Testis (tissue), 3 donors: ENCODE measurements around the gene MAP3K2. TPM values are rescaled to one million over a fixed set of nuclear protein-coding genes. Genes with fewer than 3 reads are reported as not detected.

ENCODE experiments used
- DNase-seq: peaks from one replicate; pipeline ENCODE4 v3.0.0-alpha.2; 2019
- H3K27ac ChIP-seq, 2 donors: fragments of 200-600 bp; sonication (generic); one replicate each; pipeline ENCODE4 v1.5.1; 2019
- H3K27me3 ChIP-seq: fragments of 200-600 bp; sonication (generic); one replicate; pipeline ENCODE4 v1.5.1; 2019
- H3K36me3 ChIP-seq: fragments of 200-600 bp; sonication (generic); one replicate; pipeline ENCODE4 v1.5.1; 2017; ENCODE audit warnings: low read depth; ENCODE audit errors: missing control alignments
- H3K4me1 ChIP-seq: fragments of 200-600 bp; sonication (generic); one replicate; pipeline ENCODE4 v1.5.1; 2019
- H3K4me3 ChIP-seq, 2 donors: fragments of 200-600 bp; sonication (generic); one replicate each; pipeline ENCODE4 v1.5.1; 2017 to 2019
- H3K9me3 ChIP-seq: fragments of 200-600 bp; sonication (generic); one replicate; pipeline ENCODE4 v1.5.1; 2017
- CTCF ChIP-seq, 3 experiments: fragments of 450-650 bp in 2 of 3; fragments of 200-600 bp in 1 of 3; sonication (generic) in 1 of 3; IDR thresholded peaks; one replicate each; pipeline ENCODE4 v1.5.1; 2016 to 2019; ENCODE audit warnings: antibody characterized with exemption in 3 of 3, mild to moderate bottlenecking in 2 of 3, moderate library complexity in 1 of 3
- POLR2A ChIP-seq: fragments of 450-650 bp; IDR thresholded peaks from one replicate; pipeline ENCODE4 v1.6.1; 2017; ENCODE audit warnings: antibody characterized with exemption, mild to moderate bottlenecking, moderate library complexity
- WGBS, 2 donors: methylation state at CpG; one replicate each; pipeline ENCODE4 v1.1.5; 2018; 5-methylcytosine and 5-hydroxymethylcytosine counted together
- intact Hi-C: fragments of 100-400 bp; cut with DNase I; formaldehyde crosslinking; loops from one replicate; pipeline ENCODE4 v1.15.1; 2023; ENCODE audit warnings: low total_unique reads
- polyA plus RNA-seq: library from polyadenylated mRNA; stranded (reverse); fragments of 350-450 nt; fragmentation: Illumina TruSeq; extraction: RNeasy Lipid Tissue Mini Kit (QIAGEN cat#74804); gene quantifications from one replicate; pipeline ENCODE4 v1.2.3, GENCODE V29; 2014; ENCODE audit warnings: low read depth, low replicate concordance; ENCODE audit not compliant: insufficient read depth
- total RNA-seq, 2 donors: library from RNA; depleted of rRNA; stranded (reverse); fragments of >200 nt; gene quantifications; one replicate each; pipeline ENCODE4 v1.2.3, GENCODE V29; 2016

The MAP3K2 gene
- total and polyA plus RNA-seq, 3 donors from 2014 or later, result 16.3 to 74.5 (median 74.0) TPM

- TF ChIP-seq CTCF (IDR thresholded peaks at IDR 0.05) (no peak), POLR2A (no peak)
- H3K4me3 ChIP-seq, result no peak overlapping the region
- no peak overlapping the region for H3K27ac ChIP-seq
- no peaks in the 10 kb centered on the region for H3K9me3 ChIP-seq
- H3K27me3 ChIP-seq, result no peaks in the 10 kb centered on the region
- intact Hi-C loops, result no loop called here
- no peak for DNase-seq
- 89 to 100% methylated on average over 1 of the region's 1 CpG for WGBS, 2 donors
- H3K4me1 ChIP-seq, result no peaks in the 10 kb centered on the region
- no peaks in the 10 kb centered on the region for H3K36me3 ChIP-seq
Observed at GRCh38 chr2:127302168-127302567, 85.6 kb downstream of the MAP3K2 start.

- H3K36me3 ChIP-seq, result no peaks in the 10 kb centered on the region
- no peak for TF ChIP-seq CTCF (IDR thresholded peaks at IDR 0.05)
- H3K27me3 ChIP-seq, result no peaks in the 10 kb centered on the region
- DNase-seq, result peak; percentile 91
- intact Hi-C loops, result no loop called here
- H3K4me1 ChIP-seq, result no peaks in the 10 kb centered on the region
- 0 to 2% methylated on average over 24 to 55 of the region's 55 CpGs for WGBS, 2 donors
- H3K9me3 ChIP-seq, result no peaks in the 10 kb centered on the region
- peak within 1 kb of the TSS; percentile 83 for H3K27ac ChIP-seq
- peak within 1 kb of the TSS; percentile 72 to 92 for H3K4me3 ChIP-seq
Observed at GRCh38 chr2:127293748-127294562, 93.8 kb downstream of the MAP3K2 start, which contains the start of gene ERCC3. ERCC3 (minus strand) TSS chr2:127294144; CDS start chr2:127294081, 63 bp downstream.

- H3K36me3 ChIP-seq, result no peaks in the 10 kb centered on the region
- no peaks in the 10 kb centered on the region for H3K4me1 ChIP-seq
- no peaks in the 10 kb centered on the region for H3K9me3 ChIP-seq
- H3K27ac ChIP-seq, result peak overlapping the region in 1 of 2 donors; percentile 83
- no peak for DNase-seq
- WGBS, 2 donors, result 3 to 11% methylated on average over 10 to 13 of the region's 13 CpGs
- no peaks in the 10 kb centered on the region for H3K27me3 ChIP-seq
- TF ChIP-seq POLR2A (no peak), CTCF (IDR thresholded peaks at IDR 0.05) (no peak)
- H3K4me3 ChIP-seq, result peak overlapping the region; percentile 72 to 92
- intact Hi-C loops, result no loop called here
Observed at GRCh38 chr2:127293386-127293747, 94.4 kb downstream of the MAP3K2 start.

GRCh38 chr2:127288274-127288673 lies 99.5 kb downstream of the MAP3K2 start:
- TF ChIP-seq CTCF (IDR thresholded peaks at IDR 0.05) (no peak), POLR2A (no peak)
- Histone ChIP-seq H3K4me1 (no peaks in the 10 kb centered on the region), H3K4me3 (no peak overlapping the region), H3K9me3 (no peaks in the 10 kb centered on the region), H3K27ac (no peak overlapping the region), H3K36me3 (no peaks in the 10 kb centered on the region), H3K27me3 (no peaks in the 10 kb centered on the region)
- intact Hi-C loops, result no loop called here
- no peak for DNase-seq
- WGBS, 2 donors, result 98 to 100% methylated on average over 3 of the region's 3 CpGs

- H3K27me3 ChIP-seq, result no peaks in the 10 kb centered on the region
- TF ChIP-seq POLR2A, result no peak
- TF ChIP-seq CTCF (IDR thresholded peaks at IDR 0.05), result no peak
- 92 to 100% methylated on average over 2 of the region's 2 CpGs for WGBS, 2 donors
- no peak for DNase-seq
- intact Hi-C loops, result no loop called here
- no peak overlapping the region for H3K27ac ChIP-seq
- no peaks in the 10 kb centered on the region for H3K36me3 ChIP-seq
- H3K9me3 ChIP-seq, result no peaks in the 10 kb centered on the region
- H3K4me1 ChIP-seq, result no peaks in the 10 kb centered on the region
- no peak overlapping the region for H3K4me3 ChIP-seq
Observed at GRCh38 chr2:127283275-127283674, 104.5 kb downstream of the MAP3K2 start.
